Vagina (tissue), 2 donors: ENCODE results near the gene TRIM68.

Experiments used
- POLR2AphosphoS5 ChIP-seq, 2 donors: sonication (generic); formaldehyde crosslinking; IDR thresholded peaks; one replicate each; pipeline ENCODE4 v1.9.0; 2017; ENCODE audit warnings: antibody characterized with exemption in 2 of 2, mild to moderate bottlenecking in 2 of 2, low read depth in 1 of 2; ENCODE audit not compliant: insufficient read depth in 1 of 2
- TF ChIP-seq, protein P1 (sequence below), 3 experiments: fragments of 450-650 bp in 2 of 3; fragments of 200-600 bp in 1 of 3; sonication (generic) in 1 of 3; IDR thresholded peaks; one replicate each; pipeline ENCODE4 v1.5.1; 2017 to 2019; ENCODE audit warnings: antibody characterized with exemption in 3 of 3, mild to moderate bottlenecking in 2 of 3, moderate library complexity in 2 of 3

GRCh38 chr11:4611986-4612385, 4.0 kb upstream of the TRIM68 start:
- TF ChIP-seq, protein P1, sequence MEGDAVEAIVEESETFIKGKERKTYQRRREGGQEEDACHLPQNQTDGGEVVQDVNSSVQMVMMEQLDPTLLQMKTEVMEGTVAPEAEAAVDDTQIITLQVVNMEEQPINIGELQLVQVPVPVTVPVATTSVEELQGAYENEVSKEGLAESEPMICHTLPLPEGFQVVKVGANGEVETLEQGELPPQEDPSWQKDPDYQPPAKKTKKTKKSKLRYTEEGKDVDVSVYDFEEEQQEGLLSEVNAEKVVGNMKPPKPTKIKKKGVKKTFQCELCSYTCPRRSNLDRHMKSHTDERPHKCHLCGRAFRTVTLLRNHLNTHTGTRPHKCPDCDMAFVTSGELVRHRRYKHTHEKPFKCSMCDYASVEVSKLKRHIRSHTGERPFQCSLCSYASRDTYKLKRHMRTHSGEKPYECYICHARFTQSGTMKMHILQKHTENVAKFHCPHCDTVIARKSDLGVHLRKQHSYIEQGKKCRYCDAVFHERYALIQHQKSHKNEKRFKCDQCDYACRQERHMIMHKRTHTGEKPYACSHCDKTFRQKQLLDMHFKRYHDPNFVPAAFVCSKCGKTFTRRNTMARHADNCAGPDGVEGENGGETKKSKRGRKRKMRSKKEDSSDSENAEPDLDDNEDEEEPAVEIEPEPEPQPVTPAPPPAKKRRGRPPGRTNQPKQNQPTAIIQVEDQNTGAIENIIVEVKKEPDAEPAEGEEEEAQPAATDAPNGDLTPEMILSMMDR (IDR thresholded peaks at IDR 0.05): no peak
- TF ChIP-seq POLR2AphosphoS5 (IDR thresholded peaks at IDR 0.05; ENCODE audit: insufficient read depth in 1 of 2, low read depth in 1 of 2): no peak
